ENCODE results near the gene MLN.

MLN gene

GRCh38 chr6:33813990-33814985, 10.5 kb upstream of the MLN start:
- DNase-seq (ENCODE audit: low read depth, low spot score): no peak

GRCh38 chr6:33813246-33813904, 9.6 kb upstream of the MLN start:
- DNase-seq (ENCODE audit: low read depth, low spot score): no peak

GRCh38 chr6:33812669-33813068, 8.9 kb upstream of the MLN start:
- DNase-seq (ENCODE audit: low read depth, low spot score): no peak

GRCh38 chr6:33809594-33809993, 5.8 kb upstream of the MLN start:
- DNase-seq (ENCODE audit: low read depth, low spot score): no peak

- no peak for DNase-seq (ENCODE audit: low read depth, low spot score)
Observed at GRCh38 chr6:33808641-33809180, 4.9 kb upstream of the MLN start.

GRCh38 chr6:33807606-33808005, 3.8 kb upstream of the MLN start:
- no peak for DNase-seq (ENCODE audit: low read depth, low spot score)

GRCh38 chr6:33806841-33807240, 3.0 kb upstream of the MLN start:
- no peak for DNase-seq (ENCODE audit: low read depth, low spot score)

GRCh38 chr6:33802186-33802958, 1.4 kb downstream of the MLN start:
- no peak for DNase-seq (ENCODE audit: low read depth, low spot score)

GRCh38 chr6:33801611-33802010, 2.2 kb downstream of the MLN start:
- DNase-seq (ENCODE audit: low read depth, low spot score): no peak

GRCh38 chr6:33800248-33800969, 3.4 kb downstream of the MLN start:
- no peak for DNase-seq (ENCODE audit: low read depth, low spot score)

GRCh38 chr6:33799454-33800113, 4.2 kb downstream of the MLN start:
- DNase-seq (ENCODE audit: low read depth, low spot score): no peak

- DNase-seq (ENCODE audit: low read depth, low spot score): no peak
Observed at GRCh38 chr6:33798343-33798848, 5.4 kb downstream of the MLN start.

- DNase-seq (ENCODE audit: low read depth, low spot score): no peak
Observed at GRCh38 chr6:33797626-33798342, 6.0 kb downstream of the MLN start.

GRCh38 chr6:33794910-33795623, 8.7 kb downstream of the MLN start:
- no peak for DNase-seq (ENCODE audit: low read depth, low spot score)

GRCh38 chr6:33792981-33793380, 10.8 kb downstream of the MLN start:
- DNase-seq (ENCODE audit: low read depth, low spot score): no peak

- DNase-seq (ENCODE audit: low read depth, low spot score): no peak
Observed at GRCh38 chr6:33791620-33792019, 12.2 kb downstream of the MLN start.

- DNase-seq (ENCODE audit: low read depth, low spot score): no peak
Observed at GRCh38 chr6:33790910-33791309, 12.9 kb downstream of the MLN start.

- no peak for DNase-seq (ENCODE audit: low read depth, low spot score)
Observed at GRCh38 chr6:33790379-33790778, 13.4 kb downstream of the MLN start.

GRCh38 chr6:33789550-33789895, 14.3 kb downstream of the MLN start:
- DNase-seq (ENCODE audit: low read depth, low spot score): no peak

Data from smooth muscle cell of the brain vasculature (primary cell).